Iris pigment epithelial cell (primary cell): ENCODE measurements around the gene LRP1.
A peak's percentile ranks its signal among the peaks of the same experiment; 100 is the strongest.
"Not testable (repeated sequence)": the region's sequence is repeated elsewhere in the genome, so short reads cannot be mapped to it uniquely, and the experiment has no call there.

Experiments used
- DNase-seq: peaks from one replicate; pipeline ENCODE4 v3.0.0-alpha.2; 2011; ENCODE audit warnings: low read depth

LRP1 gene

DNA sequence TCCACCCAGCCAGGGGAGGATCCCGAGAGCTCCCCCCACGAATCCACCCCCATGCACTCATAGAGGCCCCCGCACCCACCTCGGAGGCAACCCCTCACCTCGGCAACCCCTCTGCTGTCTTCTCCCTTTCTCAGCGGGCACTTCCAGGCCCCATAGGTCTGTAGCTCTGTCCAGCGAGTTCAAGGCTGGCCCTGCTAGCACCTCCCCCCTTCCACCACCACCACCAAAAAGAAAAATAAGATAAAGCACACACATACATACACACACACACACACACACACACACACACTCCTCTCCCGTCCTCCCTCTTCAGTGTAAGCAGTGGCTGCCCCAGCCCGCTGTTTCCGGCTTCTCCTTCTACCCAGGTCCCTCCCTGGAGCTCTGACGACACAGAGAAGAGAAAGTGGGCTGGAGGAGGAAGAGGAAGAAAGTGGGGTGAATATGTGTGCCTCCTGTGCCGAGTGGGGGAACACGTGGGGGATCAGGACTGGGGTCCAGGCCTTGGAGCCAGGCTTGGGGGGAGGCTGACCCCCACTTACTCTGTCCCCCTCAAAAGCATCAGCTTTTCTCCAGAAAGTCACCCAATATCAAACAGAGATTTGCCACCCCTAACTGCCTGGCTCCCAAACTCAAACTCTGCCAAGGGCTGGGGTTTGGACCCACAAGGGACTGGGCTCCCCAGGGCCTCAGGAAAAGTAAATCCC is 17.1 kb upstream of the LRP1 start, which contains the start of gene STAT6:
TSS of gene STAT6 (minus strand) at position 332 of the 704 bp plus-strand sequence. CDS start 3,084 bp downstream, outside the sequence.
- DNase-seq: peak; percentile 92

- no peak for DNase-seq
These were observed 15.6 kb upstream of the LRP1 start for GRCh38 chr12:57112492-57113294.

DNA sequence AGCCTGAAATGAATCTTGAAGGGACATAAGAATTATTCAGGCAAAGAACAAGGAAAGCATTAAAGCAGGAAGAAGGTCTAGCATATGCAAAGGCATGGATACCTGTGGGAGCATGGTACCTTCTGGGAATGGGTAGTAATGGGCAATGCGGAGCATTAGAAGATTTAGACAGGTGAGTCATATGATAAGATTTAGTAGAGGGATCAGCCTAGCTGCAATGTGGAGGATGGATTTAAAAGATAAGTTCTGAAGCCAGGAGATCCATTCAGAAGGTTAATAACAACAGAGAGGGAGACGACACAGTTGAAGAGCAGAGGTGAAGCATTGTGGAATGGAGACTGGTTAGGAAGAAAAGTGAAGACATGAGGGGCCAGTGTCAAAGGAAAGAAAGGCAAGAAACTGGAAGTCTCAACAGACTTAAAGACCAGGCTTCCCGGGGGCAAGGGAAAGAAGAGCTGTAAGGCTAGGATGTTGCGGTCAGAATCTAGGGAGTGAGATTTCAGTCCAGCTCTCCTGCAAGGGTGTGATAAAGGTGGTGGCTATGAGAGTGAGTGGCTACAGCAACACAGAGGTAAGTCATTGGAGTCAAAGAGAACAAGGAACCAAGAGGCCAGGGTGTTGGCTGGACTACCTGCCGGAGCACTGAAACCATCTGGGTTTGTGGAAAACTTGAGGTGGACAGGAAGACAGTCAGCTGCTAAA is 11.6 kb upstream of the LRP1 start:
- no peak for DNase-seq

DNA sequence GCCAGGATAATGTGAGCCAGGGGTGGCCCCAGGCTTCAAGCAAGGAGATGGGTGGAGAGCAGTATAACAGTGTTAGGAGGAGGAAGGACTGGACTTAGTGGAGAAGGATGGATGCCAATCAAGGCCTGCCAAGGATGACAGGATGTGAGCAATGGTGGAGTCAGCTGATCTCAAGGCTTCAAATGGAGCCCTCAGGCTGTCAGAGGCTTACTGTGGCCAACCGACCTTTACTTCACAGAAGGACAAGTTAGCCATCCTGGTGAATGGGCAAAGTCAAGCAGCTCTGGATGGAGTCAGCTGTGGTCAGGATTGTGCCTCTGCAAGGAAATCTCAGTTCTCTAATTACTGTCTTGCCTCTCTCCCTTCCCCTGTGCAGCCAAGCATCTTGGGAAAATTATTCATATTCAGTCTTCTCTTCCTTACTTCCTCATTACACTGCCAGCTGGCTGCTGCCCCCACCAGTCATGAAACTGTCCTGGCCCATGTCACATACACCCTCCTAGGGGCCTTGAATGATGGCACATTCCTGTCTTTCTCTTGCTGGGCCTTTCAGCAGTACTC is 9.5 kb upstream of the LRP1 start:
- DNase-seq: peak; percentile 51

DNA sequence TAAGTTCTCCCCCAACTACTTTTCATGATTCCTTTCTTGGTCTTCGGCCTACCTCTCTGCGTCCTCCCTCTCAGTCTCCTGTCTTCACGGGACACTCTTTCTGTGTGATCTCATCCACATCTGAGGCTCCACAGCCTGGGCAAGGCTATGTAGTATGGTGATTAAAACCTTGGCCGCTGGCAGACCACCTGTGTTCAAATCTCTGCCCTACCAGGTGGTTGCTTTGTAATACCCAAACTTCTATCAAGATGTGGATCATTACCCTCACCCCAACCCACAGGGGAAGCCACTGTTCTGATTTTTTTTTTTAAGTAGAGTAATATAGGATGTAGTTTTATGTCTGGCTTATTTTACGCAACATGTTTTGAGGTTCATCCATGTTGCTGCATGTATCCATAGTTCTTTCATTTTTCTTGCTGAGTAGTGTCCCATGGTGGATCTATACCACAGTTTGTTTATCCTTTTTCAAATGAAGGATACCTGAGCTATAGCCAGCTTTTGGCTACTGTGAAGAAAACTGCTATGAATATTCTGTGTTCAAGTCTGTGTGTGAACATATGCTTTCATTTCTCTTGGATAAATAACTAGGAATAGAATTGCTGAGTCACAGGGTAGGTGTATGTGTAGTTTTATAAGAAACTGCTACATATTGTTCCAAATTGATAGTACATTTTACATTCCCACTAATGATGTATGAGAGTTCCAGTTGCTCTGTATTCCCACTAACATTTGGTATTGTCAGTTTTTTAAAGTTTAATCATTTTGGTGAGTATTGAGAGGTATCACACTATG is 8.8 kb upstream of the LRP1 start:
- DNase-seq: no peak

DNA sequence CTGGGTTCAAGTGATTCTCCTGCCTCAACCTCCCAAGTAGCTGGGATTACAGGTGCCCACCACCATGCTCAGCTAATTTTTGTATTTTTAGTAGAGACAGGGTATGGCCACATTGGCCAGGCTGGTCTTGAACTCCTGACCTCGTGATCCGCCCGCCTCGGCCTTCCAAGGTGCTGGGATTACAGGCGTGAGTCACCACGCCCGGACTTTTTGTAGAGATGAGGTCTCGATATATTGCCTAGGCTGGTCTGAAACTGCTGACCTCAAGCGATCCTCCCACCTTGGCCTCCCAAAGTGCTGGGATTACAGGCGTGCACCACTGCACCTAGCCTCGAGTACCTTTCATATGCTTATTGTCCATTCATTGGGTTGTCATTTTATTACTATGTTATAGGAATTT is 7.6 kb upstream of the LRP1 start:
- DNase-seq: not testable (repeated sequence)

- DNase-seq: no peak
These were observed 4.5 kb upstream of the LRP1 start for GRCh38 chr12:57123813-57124212.

DNA sequence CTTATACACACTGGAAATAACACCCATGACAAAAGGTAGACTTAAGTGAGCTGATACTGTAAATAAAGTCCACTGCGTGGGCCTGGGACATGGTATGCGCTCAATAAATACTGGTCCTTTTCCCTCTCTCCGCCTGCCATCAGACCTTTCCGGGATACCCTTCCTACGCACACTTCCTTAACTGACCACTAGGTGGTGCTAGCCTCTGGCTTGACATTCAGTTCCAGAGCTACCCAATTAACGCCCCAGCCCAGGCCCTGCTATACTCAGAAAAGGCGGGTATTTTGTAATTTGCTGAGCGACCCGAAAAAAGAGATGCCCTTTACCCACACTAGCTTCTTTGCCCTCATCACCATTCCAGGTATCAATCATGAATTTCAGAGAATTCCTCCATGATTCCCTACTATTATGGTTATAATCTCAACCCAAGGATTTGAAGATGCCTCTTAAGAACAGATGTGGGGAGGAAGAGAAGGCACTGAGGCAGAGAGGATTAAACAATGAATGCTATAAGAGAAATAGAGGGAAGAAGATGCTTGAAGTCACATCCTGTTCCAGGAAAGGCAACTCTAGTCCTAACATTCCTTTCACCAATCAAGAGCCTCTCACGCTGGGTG is 3.9 kb upstream of the LRP1 start:
- peak; percentile 60 for DNase-seq

GRCh38 chr12:57126061-57126460 is 2.2 kb upstream of the LRP1 start:
- DNase-seq: no peak

GRCh38 chr12:57126561-57126960 is 1.7 kb upstream of the LRP1 start:
- DNase-seq: no peak

- no peak for DNase-seq
These were observed 1.1 kb upstream of the LRP1 start for GRCh38 chr12:57127101-57127725.

GRCh38 chr12:57128519-57129247 is 400 bp downstream of the LRP1 start:
- no peak for DNase-seq

DNA sequence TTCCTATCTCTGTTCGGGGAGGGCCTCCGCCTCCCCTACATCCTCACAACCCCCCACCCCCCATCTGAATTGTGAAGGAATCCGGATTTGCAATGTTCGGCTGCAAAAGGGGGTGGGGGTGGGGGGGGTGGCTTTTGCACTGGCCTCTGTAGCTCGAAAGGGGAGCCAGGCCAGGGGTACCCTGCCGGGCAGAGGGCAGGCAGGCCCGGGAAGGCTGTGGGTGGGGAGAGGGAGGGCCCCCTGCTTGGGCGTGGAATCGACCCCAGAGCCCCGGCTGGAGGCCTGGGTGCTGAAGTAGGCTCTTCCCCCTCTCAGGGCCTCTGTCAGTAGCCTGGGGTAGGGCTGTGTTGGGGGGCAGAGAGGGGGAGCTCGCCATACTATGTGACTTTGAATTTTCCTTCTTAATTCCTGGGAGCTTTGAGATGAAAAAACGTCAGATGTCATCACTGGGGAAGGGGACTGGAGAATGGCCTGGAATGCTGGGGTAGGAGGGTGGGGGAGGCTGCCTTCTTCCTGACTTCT is 1.1 kb downstream of the LRP1 start:
- no peak for DNase-seq

- DNase-seq: peak; percentile 65
These were observed 1.6 kb downstream of the LRP1 start for GRCh38 chr12:57129889-57130288.

GRCh38 chr12:57130941-57131340 is 2.7 kb downstream of the LRP1 start:
- DNase-seq: no peak

- DNase-seq: no peak
These were observed 3.8 kb downstream of the LRP1 start for GRCh38 chr12:57131896-57132744.

DNA sequence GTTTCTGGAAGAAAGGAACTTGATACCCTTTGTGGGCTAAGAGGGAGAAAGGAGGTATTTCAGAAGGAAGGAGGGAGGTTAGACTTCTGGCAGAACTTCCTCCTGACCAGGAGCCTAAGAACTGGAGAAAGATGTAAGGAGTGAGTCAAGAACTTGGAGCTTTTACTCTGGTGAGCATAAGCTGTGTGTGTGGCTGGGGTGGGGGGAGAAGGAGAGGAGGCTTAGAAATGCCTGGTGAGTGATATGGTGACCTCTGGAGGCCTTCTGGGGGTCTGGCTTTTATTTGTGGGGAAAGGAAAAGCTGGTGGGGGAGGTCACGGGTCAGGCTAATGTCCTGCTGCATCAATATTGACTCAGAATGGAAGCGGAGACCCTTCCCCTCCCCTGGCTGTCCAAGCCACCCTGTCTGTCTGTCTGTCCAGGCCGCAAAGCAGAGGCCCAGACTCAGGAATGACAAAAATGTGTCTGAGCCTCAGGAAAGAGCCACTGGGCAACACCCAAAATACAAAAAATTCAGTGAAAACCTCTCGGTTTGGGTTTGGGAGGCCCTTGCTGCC is 4.8 kb downstream of the LRP1 start:
- DNase-seq: peak; percentile 74

GRCh38 chr12:57133916-57134315 is 5.6 kb downstream of the LRP1 start:
- no peak for DNase-seq
